SKM-1 (cell line): ENCODE measurements around the gene STK39.

ENCODE experiments used
- DNase-seq: peaks from one replicate; lab custom pipeline; 2025; ENCODE audit not compliant: unreplicated experiment; lab: John Stamatoyannopoulos, UW

STK39 gene

GRCh38 chr2:168184681-168185513 lies 62.5 kb downstream of the STK39 start:
- no peak for DNase-seq

- DNase-seq = no peak
These were observed 63.9 kb downstream of the STK39 start for GRCh38 chr2:168183308-168183997.

GRCh38 chr2:168182550-168183249 lies 64.7 kb downstream of the STK39 start:
- no peak for DNase-seq

- DNase-seq = no peak
These were observed 65.6 kb downstream of the STK39 start for GRCh38 chr2:168181825-168182224.

- no peak for DNase-seq
These were observed 66.5 kb downstream of the STK39 start for GRCh38 chr2:168180914-168181313.

- no peak for DNase-seq
These were observed 66.9 kb downstream of the STK39 start for GRCh38 chr2:168180483-168180882.

GRCh38 chr2:168179592-168179991 lies 67.8 kb downstream of the STK39 start:
- no peak for DNase-seq

- DNase-seq = no peak
These were observed 68.7 kb downstream of the STK39 start for GRCh38 chr2:168178520-168179324.

GRCh38 chr2:168176402-168176801 lies 71.0 kb downstream of the STK39 start:
- no peak for DNase-seq

GRCh38 chr2:168175469-168175868 lies 71.9 kb downstream of the STK39 start:
- no peak for DNase-seq

- DNase-seq = no peak
These were observed 72.6 kb downstream of the STK39 start for GRCh38 chr2:168174756-168175155.

GRCh38 chr2:168172071-168172470 lies 75.3 kb downstream of the STK39 start:
- DNase-seq = no peak

GRCh38 chr2:168171059-168171762 lies 76.2 kb downstream of the STK39 start:
- DNase-seq = no peak

- no peak for DNase-seq
These were observed 78.2 kb downstream of the STK39 start for GRCh38 chr2:168169097-168169745.

- no peak for DNase-seq
These were observed 79.7 kb downstream of the STK39 start for GRCh38 chr2:168167511-168168263.

GRCh38 chr2:168166902-168167510 lies 80.4 kb downstream of the STK39 start:
- DNase-seq = no peak

- no peak for DNase-seq
These were observed 81.2 kb downstream of the STK39 start for GRCh38 chr2:168165985-168166901.

GRCh38 chr2:168165397-168165796 lies 82.0 kb downstream of the STK39 start:
- no peak for DNase-seq
